IPS DF 19.7 (cell line): ENCODE measurements around the gene CAVIN2.
"Not testable (repeated sequence)": the region's sequence is repeated elsewhere in the genome, so short reads cannot be mapped to it uniquely, and the experiment has no call there.

Experiments used
- DNase-seq: peaks from one replicate; pipeline ENCODE4 v3.0.0-alpha.2; 2013; ENCODE audit warnings: low read depth, low spot score

CAVIN2 gene

DNA sequence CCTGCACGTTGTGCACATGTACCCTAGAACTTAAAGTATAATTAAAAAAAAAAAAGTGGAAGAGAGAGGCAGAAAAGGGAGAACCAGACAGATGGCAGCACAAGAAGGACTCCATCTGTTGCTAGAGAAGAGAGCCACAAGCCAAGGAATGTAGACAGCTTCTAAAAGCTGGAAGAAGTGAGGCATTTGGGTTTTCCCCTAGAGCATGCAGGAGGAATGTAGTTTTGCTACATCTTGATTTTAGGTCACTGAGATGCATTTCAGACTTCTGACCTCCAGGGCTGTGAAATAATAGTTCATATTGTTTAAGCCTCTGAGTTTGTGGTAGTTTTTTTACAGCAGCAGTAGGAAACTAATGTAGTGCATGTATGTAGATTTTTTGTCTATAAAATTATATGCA, 46.0 kb downstream of the CAVIN2 start:
- no peak for DNase-seq

GRCh38 chr2:191799526-191799925, 47.4 kb downstream of the CAVIN2 start:
- DNase-seq: no peak

GRCh38 chr2:191797942-191798876, 48.7 kb downstream of the CAVIN2 start:
- DNase-seq: no peak

GRCh38 chr2:191797500-191797899, 49.4 kb downstream of the CAVIN2 start:
- DNase-seq: no peak

GRCh38 chr2:191795715-191796114, 51.2 kb downstream of the CAVIN2 start:
- DNase-seq: no peak

- no peak for DNase-seq
These were observed 54.8 kb downstream of the CAVIN2 start for GRCh38 chr2:191791953-191792560.

DNA sequence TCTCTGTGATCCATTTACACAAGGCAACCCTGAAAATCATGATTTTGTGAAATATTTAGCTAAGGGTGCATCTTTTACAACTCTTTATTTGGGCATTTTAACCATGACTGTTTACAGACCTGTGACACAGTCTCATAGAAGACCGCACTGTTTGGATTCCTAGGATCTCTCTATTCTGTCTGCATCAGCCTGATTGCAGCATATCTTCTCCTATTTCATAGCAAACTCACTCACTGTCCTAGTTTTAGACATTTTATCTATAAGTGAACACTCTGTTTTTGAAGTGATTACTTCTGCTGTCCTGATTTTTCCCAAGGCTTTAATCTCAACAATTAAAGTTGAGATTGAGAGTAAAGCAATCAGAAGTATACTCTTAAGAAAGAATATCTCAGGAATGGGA, 56.2 kb downstream of the CAVIN2 start:
- DNase-seq: no peak

DNA sequence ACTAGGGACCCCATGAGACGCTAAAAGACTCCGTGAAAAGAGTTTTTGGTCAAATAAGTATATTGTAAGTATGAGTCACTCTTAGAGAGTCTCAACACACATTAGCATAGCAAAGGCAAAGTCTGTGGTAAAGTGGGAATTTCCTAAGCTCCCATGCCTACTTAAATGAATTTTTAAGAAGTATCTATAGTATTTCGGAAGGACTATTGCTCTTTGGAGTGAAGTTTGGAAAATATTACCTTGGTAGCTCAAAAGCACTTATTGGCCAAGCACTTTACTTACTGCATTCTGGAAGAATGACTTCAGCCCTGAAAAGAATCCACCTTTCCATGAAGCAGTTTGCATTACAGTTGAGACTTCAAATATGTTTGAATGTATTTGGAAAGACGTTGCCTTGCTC, 57.1 kb downstream of the CAVIN2 start:
- DNase-seq: no peak

GRCh38 chr2:191786694-191787093, 60.2 kb downstream of the CAVIN2 start:
- DNase-seq: no peak

DNA sequence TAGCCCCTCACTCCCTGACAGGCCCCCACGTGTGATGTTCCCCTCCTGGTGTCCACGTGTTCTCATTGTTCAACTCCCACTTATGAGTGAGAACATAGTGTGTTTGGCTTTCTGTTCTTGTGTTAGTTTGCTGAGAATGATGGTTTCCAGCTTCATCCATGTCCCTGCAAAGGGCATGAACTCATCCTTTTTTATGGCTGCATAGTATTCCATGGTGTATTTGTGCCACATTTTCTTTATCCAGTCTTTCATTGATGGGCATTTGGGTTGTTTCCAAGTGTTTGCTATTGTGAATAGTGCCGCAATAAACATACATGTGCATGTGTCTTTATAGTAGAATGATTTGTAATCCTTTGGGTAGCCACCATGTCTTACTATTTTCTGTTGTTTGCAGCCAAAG, 61.2 kb downstream of the CAVIN2 start:
- not testable (repeated sequence) for DNase-seq
